Measurements from ENCODE around the gene AIFM3. TPM values are rescaled to one million over a fixed set of nuclear protein-coding genes. Genes with fewer than 3 reads are reported as not detected.

The AIFM3 gene
- total and polyA plus RNA-seq, 2 donors (not counting 3 experiments of a cell fraction or from before 2014, with no cell fraction given), result 0.15 TPM; not detected in 1

GRCh38 chr22:20980523-20980922, 13.5 kb downstream of the AIFM3 start:
- Histone ChIP-seq H3K36me3 (ENCODE audit: control insufficient read depth in 2 of 2, extremely low read depth in 1 of 2, insufficient read depth in 2 of 2, low read length in 2 of 2) (peaks cover 0 to 3% of the 10 kb centered on the region in 2 experiments), H3K9ac (replicated peaks; ENCODE audit: extremely low read depth, insufficient read depth, low read length) (no peak overlapping the region), H3K27ac (ENCODE audit: insufficient read depth, low read depth, low read length) (no peak overlapping the region), H2AFZ (ENCODE audit: low read depth, low read length) (no peak overlapping the region), H3K4me1 (ENCODE audit: control insufficient read depth, extremely low read depth, insufficient read depth, low read length) (peaks cover 17% of the 10 kb centered on the region), H3K4me3 (replicated peaks in 1 of 3; ENCODE audit: insufficient read depth in 1 of 3, low read depth in 1 of 3, low read length in 3 of 3) (no peak overlapping the region), H3K79me2 (ENCODE audit: control insufficient read depth, insufficient read depth, low read length) (peaks cover 17% of the 10 kb centered on the region), H3K9me1 (replicated peaks; ENCODE audit: control insufficient read depth, extremely low read depth, insufficient read depth, low read length) (no peaks in the 10 kb centered on the region), H4K20me1 (replicated peaks; ENCODE audit: control insufficient read depth, extremely low read depth, insufficient read depth, low read length) (no peaks in the 10 kb centered on the region), H3K4me2 (ENCODE audit: insufficient read depth, low read length) (no peak overlapping the region), H3K27me3 (ENCODE audit: control insufficient read depth in 2 of 2, insufficient read depth in 2 of 2, low read length in 2 of 2) (no peaks in the 10 kb centered on the region), H3K9me3 (replicated peaks; ENCODE audit: control insufficient read depth, insufficient read depth, low read length) (peaks cover 5% of the 10 kb centered on the region)
- dilution Hi-C loops (cut with MboI; ENCODE audit: extremely low pct_ligation_motif_present, low sequenced_read_pairs), result no loop called here
- intact Hi-C loops (cut with micrococcal nuclease), result no loop called here
- no TSS peak for BruUV-seq (replicated peaks)
- ChIA-PET CTCF (interaction anchor here (1.2 to 2.5 kb wide), 3 partner anchors 21 to 95 kb away, joined by 3 to 31 read pairs (median 14); no protein-coding TSS in a partner anchor), POLR2A (no interaction called here)
- DNase-seq (ENCODE audit: low read depth, low spot score), result no peak
- TF ChIP-seq GATA2 (IDR thresholded peaks at IDR 0.05; ENCODE audit: insufficient read depth, insufficient read length, low read depth, low read length) (no peak), MAX (IDR thresholded peaks at IDR 0.05; ENCODE audit: insufficient read depth, insufficient read length) (no peak), EZH2 (IDR thresholded peaks at IDR 0.05; ENCODE audit: borderline replicate concordance, low read depth, low read length, severe bottlenecking) (no peak), CTCF (IDR thresholded peaks at IDR 0.05; ENCODE audit: extremely low read depth in 1 of 2, insufficient read depth in 1 of 2, low read depth in 1 of 2, low read length in 2 of 2) (no peak), FOS (IDR thresholded peaks at IDR 0.05; ENCODE audit: borderline replicate concordance, insufficient read depth, low read length) (no peak), POLR2A (IDR thresholded peaks at IDR 0.05; ENCODE audit: low read depth, low read length) (no peak), MYC (IDR thresholded peaks at IDR 0.05; ENCODE audit: low read depth, low read length) (no peak), JUN (IDR thresholded peaks at IDR 0.05; ENCODE audit: borderline replicate concordance, insufficient read depth, insufficient read length, low read depth) (no peak), POLR2AphosphoS5 (IDR thresholded peaks at IDR 0.05; ENCODE audit: insufficient read depth, low read depth, low read length) (no peak)
- FAIRE-seq, result no peak

Data from endothelial cell of umbilical vein (primary cell).